LoVo (cell line): Measurements from ENCODE around the gene SNRNP25.
"Not testable (repeated sequence)": the region's sequence is repeated elsewhere in the genome, so short reads cannot be mapped to it uniquely, and the experiment has no call there.

Source experiments
- DNase-seq: peaks from one replicate; pipeline ENCODE4 v3.0.0-alpha.2; 2016; ENCODE audit warnings: low spot score

SNRNP25 gene

GRCh38 chr16:42069-42457, 11.6 kb upstream of the SNRNP25 start:
- no peak for DNase-seq

GRCh38 chr16:42691-43090, 10.9 kb upstream of the SNRNP25 start:
- no peak for DNase-seq

GRCh38 chr16:43294-43693, 10.3 kb upstream of the SNRNP25 start:
- no peak for DNase-seq

- DNase-seq, result no peak
These were observed 9.0 kb upstream of the SNRNP25 start for GRCh38 chr16:44655-45054.

- no peak for DNase-seq
These were observed 8.2 kb upstream of the SNRNP25 start for GRCh38 chr16:45454-45853.

GRCh38 chr16:46510-46909, 7.1 kb upstream of the SNRNP25 start:
- DNase-seq, result not testable (repeated sequence)

DNA sequence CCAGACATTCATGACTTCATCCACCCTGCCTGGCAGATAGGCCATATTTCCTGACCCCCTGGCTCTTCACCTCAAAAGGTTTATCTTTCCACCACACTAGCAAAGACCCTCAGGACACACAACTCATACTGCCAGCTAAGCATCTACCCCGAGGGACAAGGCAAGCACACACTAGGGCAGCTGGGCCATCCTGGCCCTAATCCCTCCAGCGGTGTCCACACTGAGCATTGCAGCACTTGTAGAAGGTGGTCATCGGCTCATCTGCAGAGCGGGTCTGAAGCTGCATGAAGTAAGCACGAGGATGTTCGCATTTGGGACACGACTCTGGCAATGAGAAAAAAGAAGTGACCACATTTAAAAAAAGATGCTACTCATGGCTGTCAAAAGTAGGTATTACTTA, 6.4 kb upstream of the SNRNP25 start:
- DNase-seq, result no peak

- no peak for DNase-seq
These were observed 2.6 kb upstream of the SNRNP25 start for GRCh38 chr16:50769-51591.

- DNase-seq, result no peak
These were observed 581 bp downstream of the SNRNP25 start for GRCh38 chr16:54237-54581.

- no peak for DNase-seq
These were observed 2.0 kb downstream of the SNRNP25 start for GRCh38 chr16:55571-56136.

- DNase-seq, result no peak
These were observed 2.8 kb downstream of the SNRNP25 start for GRCh38 chr16:56231-56927.

- DNase-seq, result no peak
These were observed 4.1 kb downstream of the SNRNP25 start for GRCh38 chr16:57711-58110.

DNA sequence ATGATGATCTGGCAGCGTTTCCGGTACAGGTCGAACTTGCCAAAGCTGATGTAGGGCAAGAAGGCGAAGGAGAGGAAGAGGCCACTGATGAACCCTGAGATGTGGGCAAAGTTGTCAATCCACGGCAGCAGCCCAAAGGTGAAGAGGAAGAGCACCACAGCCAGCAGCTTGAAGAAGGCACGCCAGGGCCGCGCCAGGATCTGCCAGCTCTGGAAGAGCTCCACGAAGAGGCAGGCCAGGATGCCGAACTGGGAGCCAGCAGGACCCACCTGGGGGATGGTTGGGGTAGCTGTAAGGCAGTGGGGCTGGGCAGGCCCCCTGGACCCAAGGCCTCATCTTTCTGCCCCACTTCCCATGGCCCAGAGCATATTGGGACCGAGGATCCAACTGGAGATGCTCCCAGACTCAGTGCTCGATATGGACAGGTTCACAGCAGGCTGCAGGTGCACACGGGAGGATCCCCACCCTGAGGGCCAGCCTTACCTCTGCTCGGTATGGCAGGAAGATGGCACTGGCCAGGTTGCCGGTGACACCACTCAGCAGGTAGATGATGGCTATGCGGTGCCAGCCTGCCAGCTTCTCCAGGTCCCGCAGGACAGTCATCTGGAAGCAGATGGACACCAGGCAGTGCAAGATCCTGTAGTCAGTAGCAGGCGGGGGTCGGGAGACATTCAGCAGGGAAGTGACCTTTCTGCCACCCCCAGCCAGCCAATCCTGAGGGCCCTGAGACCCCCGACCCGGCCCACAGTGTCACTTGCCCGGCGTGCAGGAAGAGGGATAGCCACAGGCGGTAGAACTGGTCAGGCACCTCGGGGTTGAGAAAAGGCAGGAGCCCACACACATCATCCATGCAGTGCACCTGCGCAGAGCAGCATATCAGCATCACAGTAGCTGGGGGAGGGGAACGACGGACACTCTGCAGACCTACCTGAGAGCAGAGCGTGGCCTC, 5.1 kb downstream of the SNRNP25 start:
- no peak for DNase-seq

DNA sequence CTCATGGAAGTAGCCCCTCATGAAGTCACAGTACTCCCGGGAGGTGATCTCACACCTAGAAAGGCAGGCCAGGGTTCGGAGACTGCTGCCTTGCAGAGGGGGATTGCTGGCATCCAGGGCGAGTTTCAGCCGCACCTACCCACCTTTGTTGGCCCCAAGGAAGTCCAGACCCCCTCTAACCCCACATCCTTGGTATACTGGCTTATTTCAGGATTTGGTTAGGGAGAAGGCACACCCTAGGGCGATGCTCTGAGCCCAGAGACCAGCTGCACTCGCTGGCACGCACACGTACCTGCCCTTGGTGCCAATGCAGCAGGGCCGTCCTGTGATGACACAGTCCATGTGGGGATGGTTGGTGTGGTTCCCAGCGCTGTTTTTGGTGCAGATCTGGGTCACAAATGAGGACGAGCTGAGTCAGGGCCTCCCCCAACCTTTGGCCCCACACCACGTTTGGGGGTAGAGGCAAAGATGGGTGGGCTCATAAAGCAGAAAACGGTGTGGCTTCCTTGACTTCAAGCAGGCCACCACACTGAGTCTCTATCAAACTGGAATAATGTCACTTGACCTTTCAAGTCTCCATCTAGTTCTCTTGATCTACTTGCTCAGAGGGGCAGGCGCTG, 5.9 kb downstream of the SNRNP25 start:
- no peak for DNase-seq

GRCh38 chr16:60166-60565, 6.5 kb downstream of the SNRNP25 start:
- no peak for DNase-seq

GRCh38 chr16:60929-61878, 7.6 kb downstream of the SNRNP25 start:
- no peak for DNase-seq

- no peak for DNase-seq
These were observed 8.3 kb downstream of the SNRNP25 start for GRCh38 chr16:61879-62281.

- no peak for DNase-seq
These were observed 8.8 kb downstream of the SNRNP25 start for GRCh38 chr16:62283-62967.

DNA sequence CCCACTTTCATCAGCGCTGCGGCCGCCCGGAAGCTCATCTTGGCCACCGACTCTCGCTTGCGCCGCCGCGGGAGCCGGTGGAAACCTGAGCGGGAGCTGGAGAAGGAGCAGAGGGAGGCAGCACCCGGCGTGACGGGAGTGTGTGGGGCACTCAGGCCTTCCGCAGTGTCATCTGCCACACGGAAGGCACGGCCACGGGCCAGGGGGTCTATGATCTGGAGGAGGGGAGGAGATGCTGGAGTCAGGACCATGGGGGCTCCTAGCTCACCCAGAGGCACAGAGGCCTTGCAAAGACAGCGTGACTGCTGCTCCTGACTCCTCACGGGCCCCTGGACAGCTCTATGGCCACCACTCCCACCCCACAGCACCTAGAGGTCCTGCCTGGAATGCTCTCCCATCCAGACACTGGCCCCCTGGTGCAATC, 9.4 kb downstream of the SNRNP25 start:
- DNase-seq, result no peak

DNA sequence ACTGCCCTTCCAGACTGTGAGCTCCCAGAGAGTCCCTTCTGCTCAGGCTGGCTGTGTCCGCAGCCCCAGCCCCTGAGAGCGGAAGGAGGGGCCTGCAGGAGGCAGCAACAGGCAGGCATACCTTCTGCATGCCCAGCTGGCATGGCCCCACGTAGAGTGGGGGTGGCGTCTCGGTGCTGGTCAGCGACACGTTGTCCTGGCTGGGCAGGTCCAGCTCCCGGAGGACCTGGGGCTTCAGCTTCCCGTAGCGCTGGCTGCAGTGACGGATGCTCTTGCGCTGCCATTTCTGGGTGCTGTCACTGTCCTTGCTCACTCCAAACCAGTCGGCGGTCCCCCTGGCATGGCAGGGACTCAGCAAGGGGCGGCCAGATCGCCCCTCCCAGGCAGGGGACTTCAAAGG, 9.8 kb downstream of the SNRNP25 start:
- DNase-seq, result no peak
